ENCODE results near the gene CBX8.
"Not testable (repeated sequence)": the region's sequence is repeated elsewhere in the genome, so short reads cannot be mapped to it uniquely, and the experiment has no call there.

CBX8 gene

DNA sequence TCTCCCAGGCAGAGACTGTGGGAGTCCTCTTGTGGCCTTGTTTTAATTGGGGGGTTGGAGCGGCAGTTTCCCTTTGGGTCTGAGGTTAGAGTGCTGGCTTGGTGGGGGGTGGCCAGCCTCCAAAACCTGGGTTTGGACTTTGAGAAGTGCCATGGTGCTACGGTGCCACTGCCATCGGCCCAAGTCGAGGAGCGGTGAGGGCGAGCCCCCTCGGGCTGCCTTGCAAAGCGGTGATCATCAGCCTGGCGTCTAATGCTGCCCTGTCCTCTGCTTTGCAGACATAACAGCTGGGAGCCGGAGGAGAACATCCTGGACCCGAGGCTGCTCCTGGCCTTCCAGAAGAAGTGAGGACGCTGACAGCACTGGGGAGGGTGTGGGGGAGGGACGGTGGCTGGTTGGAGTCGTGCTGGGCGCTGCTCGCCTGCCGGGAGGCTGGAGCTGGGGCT lies 17.8 kb downstream of the CBX8 start:
- no peak for DNase-seq (ENCODE audit: low read depth, low spot score)

DNA sequence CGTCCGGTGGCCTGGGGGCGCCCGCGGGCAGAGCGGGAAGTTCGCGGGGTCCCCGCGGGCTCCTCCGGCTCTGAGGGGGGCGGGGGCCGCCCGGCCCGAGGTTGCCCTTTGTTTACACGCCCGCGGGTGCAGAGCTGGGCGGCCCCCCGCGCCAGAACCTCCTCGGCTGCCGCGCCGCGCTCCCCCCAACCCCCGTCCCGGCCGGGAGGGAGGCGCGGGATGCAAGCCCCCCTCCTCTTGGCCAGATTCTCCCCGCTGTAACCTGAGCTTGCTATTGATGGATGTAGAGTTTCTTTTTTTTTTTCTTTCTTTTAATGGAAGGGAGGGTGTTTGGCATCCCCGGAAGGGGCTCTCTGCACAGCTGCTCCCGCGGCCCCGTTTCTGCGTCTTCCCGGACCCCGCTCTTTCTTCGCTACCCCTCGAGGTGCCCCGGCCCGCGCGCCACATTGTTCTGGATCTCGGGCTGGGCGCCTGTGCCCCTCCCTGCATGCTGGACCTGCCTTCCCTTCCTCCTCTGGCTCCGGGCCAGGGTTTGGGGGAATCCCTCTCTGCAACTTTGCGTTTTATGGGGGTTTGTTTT lies 18.3 kb downstream of the CBX8 start:
- DNase-seq (ENCODE audit: low read depth, low spot score): no peak

DNA sequence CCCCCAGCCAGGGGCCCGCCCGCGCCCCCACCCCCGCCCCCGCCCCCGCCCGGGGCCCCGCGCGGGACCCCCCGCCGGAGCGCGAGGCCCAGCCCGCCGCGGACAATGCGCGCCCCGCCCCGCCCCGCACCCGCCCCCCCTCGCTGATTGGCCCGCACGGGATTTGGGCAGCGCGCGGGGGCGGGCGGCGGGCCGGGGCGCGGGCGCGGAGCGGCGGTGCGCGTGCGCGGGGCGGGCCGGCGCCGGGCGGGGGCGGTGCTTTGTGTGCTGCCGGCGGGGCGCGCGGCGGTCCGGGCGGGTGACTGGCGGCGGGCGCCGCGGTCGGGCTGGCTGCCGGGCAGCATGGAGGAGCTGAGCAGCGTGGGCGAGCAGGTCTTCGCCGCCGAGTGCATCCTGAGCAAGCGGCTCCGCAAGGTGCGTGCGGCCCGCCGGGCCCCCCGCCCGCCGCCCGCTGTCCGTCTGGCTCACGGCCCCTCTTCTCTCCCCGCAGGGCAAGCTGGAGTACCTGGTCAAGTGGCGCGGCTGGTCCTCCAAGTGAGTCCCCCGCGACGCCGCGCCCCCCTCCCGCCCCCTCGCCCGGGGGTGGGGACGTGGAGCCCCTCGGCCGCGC lies 18.9 kb downstream of the CBX8 start, which contains the start of gene CBX2:
Gene CBX2, plus strand, starts transcription at position 255 of the 610 bp plus-strand sequence. Its CDS starts 88 bp downstream, at position 343.
- peak; percentile 58 for DNase-seq (ENCODE audit: low read depth, low spot score)

DNA sequence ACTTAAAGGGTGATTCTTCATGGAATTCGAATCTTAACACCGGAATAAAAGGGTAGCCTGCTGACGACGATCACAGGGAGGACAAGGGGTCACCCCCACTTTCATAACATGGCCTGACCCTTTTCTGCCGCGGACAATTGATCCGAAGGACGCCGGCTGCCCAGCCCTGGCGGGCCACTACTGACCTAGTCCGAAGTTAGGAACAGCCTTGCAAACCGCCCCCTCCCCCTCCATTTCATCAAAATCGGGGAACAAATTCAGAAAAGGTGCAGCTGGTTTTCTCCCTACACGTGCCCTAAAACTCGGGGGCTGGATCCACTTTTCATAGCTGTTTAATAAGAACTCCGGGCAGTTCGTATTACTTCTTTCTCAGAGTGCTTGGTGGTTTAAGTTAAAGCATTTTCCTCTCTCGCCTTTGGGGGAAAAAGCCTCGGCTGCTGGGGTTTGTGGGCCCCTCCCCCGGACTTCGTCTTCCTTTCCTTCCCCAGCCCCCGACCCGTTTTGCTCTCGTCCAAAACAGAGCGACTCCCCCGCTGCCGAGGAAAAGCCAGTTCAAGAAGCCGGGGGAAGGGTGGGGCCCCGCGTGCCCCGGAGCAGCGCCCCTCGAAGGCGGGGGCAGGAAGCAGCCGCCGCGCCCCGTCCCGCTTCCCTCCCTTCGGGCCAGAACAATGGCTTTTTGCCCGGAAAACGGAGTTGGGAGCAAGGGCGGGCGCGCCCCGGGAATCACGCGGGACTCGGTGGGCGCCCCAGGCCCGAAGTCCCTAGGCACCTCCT lies 19.6 kb downstream of the CBX8 start:
- DNase-seq (ENCODE audit: low read depth, low spot score): no peak

DNA sequence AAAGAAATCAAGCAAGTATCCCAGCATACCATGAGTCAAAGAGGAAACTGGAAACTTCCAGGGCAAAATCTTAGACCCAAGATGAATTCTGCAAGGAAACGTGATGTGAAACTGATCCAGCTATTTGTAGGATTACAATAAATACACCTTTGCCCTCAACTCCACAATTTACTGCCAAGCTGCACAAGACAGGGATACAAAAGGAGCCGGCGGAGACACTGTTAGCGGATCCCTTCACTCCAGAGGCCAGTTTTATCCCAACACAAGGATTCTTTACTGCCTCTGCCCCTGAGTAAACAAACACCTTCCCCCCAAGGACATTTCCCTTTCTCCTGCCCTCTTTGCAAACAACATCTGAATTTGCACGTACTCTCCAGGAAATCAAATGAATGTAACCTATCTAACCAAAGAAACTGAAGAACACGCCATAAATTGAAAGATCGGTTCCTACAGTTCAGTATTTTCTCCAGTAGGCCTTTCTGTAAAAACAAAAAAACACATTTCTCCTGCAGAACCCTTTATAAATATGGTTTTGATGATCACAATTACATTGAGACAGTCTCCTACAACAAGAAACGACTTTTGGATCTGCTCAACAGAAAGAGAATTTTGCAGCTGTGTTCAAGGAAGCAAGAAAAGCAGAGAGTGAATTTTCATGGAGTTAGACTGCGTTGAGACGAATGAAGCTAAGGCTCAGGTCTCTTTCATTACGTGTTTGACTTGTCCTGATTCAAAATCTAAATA lies 20.3 kb downstream of the CBX8 start:
- no peak for DNase-seq (ENCODE audit: low read depth, low spot score)

DNA sequence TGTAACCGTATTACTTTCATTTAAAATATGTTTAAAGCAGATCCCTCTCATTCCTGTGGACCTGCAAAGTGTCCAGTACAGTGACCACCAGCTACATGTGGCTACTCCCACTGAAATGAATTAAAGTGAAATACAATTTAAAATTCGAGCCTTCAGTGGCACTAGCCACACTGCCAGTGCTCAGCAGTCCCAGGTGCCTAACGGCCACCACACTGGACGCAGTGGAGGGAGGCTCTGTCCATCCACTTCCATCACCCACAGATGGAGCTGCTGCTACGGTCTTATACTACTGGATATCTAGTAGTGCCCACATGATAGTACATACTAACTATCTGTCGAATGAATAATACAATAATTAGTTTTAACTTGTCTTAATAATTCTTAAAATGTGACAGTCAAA lies 21.2 kb downstream of the CBX8 start:
- DNase-seq (ENCODE audit: low read depth, low spot score): no peak

DNA sequence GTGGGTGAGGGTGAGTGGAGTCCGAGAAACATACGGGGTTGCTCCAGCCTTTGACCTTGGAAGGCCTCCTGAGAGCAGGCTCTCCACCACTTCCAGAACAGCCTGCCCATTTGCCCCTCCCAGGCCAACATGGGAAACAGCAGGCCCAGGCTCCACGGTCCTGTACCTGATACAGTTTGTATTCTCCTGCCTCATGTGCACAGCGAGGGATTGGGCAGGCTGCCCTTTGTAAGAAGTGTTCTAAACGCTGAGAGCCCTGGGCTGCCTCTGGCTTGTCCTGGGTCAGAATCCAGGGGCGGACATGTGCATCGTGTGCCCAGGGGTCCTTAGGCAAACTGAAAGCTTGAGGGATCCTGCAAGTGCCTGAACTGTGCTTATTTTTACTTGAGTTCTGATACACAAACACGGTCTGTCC lies 22.3 kb downstream of the CBX8 start:
- no peak for DNase-seq (ENCODE audit: low read depth, low spot score)

DNA sequence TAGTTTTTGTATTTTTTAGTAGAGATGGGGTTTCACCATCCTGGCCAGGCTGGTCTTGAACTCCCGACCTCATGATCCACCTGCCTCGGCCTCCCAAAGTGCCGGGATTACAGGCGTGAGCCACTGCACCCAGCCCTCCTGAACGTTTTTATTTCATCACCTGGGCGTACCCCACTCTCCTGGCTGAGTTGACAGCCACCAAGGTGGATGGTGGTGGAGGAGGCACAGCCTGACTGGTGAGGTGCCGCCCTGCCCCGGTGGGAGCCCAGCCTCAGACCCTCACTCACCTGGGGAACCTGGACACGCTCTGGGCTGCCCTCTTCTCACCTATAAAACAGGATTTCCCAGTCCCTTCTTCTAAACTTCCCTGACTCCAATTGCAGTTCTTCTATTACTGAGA lies 24.2 kb downstream of the CBX8 start:
- DNase-seq (ENCODE audit: low read depth, low spot score): not testable (repeated sequence)

DNA sequence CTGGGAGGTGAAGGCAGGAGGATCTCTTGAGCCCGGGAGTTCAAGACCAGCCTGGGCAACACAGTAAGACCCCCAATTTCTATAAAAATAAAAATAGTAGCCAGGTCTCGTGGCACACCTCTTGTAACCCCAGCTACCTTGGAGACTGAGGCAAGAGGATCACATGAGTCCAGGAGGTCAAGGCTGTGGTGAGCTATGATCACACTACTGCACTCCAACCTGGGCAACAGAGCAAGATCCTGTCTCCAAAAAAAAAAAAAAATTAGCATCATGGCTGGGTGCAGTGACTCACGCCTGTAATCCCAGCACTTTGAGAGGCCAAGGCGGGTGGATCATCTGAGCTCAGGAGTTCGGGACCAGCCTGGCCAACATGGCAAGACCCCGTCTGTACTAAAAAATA lies 25.6 kb downstream of the CBX8 start:
- no peak for DNase-seq (ENCODE audit: low read depth, low spot score)

DNA sequence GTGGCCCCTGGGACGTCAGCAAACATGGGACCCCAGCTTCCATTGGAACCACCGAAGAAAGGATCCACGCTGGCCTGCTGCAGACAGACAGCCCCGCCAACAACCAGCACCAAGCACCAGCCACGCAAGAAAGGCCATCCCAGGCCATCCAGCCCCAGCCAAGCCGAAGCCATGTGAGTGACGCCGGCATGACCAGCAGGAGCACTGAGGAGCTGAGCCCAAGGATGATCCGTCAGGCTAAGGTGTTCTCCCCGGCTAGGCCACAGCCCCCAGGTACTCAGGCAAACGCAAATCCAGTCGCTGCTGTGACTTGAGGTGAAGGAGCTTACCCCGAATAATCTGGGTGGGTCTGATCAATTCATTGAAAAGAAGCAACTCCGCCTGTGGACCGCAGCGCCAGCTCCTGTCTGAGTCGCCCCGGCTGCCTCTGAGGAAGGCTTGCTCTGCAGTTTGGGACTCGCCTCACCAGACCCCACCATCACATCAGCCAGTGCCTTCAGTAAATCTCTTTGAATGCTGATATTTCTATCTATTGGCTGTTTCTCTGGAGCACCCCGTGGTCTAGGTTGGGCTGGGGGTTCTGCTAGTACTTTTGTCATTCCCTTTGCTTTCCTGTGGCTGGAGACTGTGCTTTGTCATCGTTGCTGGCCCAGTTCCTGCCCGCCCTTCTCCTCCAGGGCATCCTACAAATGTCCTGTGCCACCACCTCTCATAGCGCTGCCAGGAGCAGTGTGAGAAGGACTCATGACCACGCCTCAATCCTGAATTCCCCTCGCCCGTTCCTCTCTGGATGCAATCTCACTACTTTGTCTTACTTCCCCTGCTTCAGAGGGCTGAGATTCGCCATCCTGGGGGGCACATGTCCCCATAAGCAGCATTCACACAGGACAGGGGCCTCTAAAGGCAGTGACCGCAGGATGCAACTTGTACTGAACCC lies 27.0 kb downstream of the CBX8 start:
- no peak for DNase-seq (ENCODE audit: low read depth, low spot score)

DNA sequence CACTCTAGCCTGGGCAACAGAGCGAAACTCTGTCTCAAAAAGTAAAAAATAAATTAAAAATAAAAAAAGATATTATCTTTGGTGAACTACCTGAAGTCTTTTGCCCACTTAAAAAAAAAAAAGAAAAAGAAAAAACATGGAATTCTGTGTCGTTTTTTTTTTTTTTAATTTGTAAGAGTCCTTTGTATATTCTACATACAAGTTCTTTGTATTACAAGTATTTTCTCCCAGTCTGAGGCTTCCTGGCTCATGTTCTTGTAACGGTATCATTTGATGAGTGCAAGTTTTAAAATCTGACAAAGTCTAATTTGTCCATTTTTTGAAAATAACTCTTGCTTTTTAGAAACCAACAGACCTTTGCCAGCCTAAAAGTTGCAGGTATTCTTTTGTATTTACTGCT lies 31.2 kb downstream of the CBX8 start:
- DNase-seq (ENCODE audit: low read depth, low spot score): no peak

DNA sequence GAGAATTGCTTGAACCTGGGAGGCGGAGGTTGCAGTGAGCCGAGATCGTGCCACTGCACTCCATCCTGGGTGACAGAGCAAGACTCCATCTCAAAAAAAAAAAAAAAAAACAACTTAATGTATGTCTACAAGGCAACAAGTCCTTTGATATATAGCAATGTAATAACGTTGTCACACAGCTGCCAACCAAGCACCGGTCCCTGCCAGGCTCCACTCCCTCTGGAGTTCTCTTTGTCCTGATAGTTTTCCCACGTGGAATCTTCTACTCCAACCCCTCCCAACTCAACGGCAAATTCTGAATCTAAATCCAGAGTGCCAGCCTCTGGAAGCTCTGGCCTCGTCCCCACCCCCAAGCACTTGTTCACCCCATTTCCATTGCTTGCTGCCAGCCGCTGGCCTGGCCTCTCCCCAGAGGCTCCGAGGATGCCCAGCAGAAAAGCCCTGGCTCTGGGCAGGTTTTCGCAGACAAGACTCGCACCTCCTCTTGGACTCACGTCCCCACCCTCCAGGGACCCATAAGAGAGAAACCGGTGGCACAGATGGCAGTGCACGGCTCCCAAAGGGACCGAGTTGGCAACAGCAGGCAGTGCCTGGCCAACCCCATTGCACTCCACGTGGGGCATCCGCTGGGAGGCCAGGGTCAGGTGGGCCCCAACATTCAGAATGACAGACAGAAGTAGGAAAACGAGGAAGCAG lies 34.8 kb downstream of the CBX8 start:
- DNase-seq (ENCODE audit: low read depth, low spot score): no peak

DNA sequence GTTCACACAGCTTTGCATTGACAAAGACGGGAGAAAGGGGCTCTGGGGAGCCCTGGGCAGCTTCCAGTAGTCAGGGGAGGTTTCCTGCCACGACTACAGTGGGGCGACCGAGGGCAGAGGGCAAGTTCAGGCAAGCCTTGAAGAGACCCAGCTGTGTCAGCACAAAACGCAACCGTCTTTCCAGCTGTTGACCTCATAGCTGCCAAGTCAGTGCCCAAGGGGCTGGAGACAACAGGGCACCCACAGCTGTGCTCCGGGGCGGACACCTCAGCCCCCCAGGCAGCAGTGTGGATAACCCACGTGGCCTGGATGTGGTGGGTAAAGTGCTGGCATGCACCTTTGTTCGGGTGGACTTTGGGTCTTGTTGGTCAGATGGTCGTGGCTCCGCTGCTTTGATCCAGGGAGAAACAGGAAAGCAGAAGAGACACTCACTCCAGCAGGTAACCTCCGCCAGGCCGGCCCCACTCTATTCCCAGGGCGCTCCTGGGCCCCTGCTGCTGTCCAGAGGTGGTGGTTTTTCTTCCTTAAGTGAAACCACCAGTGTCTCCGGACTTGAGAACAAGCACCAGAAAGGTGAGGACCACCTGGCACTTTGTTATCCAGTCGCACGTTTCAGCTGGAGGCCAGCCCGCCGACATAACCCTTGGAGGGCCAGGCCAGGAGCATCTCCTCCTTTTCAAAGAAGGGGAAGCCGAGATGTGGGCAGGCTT lies 36.5 kb downstream of the CBX8 start:
- no peak for DNase-seq (ENCODE audit: low read depth, low spot score)

DNA sequence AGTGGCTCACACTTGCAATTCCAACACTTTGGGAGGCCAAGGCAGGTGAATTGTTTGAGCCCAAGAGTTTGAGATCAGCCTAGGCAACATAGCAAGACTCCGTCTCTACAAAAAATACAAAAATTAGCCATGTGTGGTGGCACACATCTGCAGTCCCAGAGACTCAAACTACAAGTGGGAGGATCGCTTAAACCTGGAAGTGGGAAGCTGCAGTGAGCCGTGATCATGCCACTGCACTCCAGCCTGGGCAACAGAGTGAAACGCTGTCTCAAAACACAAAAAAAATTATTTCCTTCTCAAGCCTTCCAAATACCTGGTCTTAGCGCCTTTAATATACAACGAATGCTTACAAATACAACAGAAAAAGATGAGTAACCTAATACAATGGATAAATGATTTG lies 38.6 kb downstream of the CBX8 start:
- no peak for DNase-seq (ENCODE audit: low read depth, low spot score)

DNA sequence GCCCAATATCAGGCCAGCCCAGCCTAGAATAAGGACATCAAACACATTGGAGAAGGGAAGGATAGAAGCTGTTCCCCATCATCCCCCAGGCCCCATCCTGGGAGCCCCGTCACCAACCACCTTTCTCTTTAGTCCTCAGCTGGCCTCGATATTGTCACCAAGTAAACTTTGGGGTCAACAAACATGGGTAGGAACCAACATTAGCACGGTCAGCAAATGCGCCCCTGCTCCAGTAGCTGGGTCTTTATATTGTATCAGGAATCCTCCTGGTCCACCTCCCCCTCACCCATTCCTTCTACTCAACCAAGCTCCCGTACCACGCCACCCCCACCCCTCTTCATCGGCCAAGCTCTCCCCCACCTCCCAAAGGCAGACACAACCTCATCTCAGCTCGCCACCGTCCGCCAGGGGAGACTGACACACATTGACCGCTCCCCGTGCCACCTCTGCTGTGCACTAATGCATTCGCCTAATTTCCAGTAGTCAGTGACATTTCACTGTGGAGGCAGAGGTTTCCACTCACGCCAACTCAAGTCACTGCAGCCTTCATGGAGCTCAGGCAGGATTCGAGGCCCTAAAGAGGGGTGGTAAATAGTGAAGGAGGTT lies 39.6 kb downstream of the CBX8 start:
- DNase-seq (ENCODE audit: low read depth, low spot score): no peak

DNA sequence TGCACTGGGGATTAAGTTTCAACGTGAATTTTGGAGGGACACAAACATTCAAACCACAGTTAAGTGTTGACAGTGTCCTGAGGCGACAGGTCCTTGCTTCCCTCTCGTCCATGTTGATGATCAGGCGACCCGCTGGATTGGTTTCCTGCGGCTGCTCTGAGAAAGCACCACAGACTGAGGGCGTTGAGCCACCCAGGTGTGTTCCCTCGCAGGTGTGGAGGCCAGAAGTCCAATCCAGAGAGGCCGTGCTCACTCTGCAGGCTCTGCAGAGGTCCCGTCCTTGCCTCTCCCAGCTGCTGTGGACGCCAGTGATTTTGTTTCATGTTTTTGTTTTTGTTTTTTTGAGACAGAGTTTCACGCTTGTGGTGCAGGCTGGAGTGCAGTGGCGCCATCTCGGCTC lies 41.3 kb downstream of the CBX8 start:
- no peak for DNase-seq (ENCODE audit: low read depth, low spot score)

DNA sequence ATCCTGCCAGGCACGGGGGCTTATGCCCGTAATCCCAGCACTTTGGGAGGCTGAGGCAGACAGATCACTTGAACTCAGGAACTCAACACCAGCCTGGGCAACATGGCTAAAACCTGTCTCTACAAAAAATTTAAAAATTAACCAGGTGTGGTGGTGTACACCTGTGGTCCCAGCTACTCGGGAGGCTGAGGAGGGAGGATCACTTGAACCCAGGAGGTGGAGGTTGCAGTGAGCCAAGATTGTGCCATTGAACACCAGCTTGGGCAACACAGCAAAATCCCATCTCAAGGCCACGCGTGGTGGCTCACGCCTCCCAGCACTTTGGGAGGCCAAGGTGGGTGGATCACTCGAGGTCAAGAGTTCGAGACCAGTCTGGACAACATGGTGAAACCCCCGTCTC lies 42.0 kb downstream of the CBX8 start:
- not testable (repeated sequence) for DNase-seq (ENCODE audit: low read depth, low spot score)

DNA sequence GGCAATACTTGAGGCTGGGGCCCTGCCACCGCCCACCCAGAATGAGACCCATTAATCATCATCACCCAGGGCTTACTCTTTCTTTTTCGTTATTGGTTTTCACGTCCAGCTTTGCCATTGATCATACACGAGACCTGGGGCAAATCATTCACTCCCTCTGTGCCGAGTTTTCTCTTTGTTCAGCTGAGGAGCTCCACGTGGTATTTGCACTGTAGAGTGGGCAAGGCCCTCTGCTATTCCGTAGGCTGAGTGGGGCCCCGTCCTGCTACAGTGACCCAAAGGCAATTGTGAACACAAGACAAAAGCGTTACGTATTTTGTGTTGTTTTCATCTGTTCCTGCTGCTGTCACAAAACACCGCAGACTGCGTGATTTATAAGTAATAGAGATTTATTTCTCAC lies 42.5 kb downstream of the CBX8 start:
- no peak for DNase-seq (ENCODE audit: low read depth, low spot score)

DNA sequence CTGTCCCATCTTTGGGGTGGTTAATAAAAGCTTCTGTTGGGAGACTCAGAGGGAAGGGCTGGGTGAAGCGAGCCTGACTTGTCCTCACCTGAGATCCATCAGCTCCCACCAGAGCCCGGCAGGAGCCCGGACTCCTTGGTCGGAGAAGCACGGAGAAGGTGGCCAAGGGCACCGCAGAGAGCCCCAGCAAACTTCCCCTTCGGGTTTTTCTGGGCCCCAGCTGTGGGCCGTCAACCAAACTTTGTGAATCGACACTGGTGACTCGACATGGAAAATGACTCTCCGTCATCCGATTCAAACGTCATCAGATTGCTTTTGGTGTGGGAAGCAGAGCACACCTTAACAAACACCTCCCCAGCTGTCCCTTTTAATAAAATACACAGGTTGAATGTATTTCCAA lies 44.7 kb downstream of the CBX8 start:
- no peak for DNase-seq (ENCODE audit: low read depth, low spot score)

Measured in activated CD4-positive, CD25-positive, alpha-beta regulatory T cell treated with anti-CD3 and anti-CD28 coated beads, Interleukin-2, amount 50 U/mL, for 16 hours (primary cell).